Upper lobe of left lung (tissue), 6 donors: ENCODE results near the gene CDHR1. TPM values are rescaled to one million over a fixed set of nuclear protein-coding genes. Genes with fewer than 3 reads are reported as not detected.

ENCODE experiments used
- ATAC-seq, 2 donors: fragments of 200-7000 bp; cut with Tn5 transposase; one replicate each; pipeline ENCODE4 v1.9.1; 2022; ENCODE audit warnings: mild to moderate bottlenecking in 2 of 2, moderate library complexity in 2 of 2; ENCODE audit not compliant: low FRiP score in 2 of 2
- DNase-seq, 2 donors: peaks; one replicate each; pipeline ENCODE4 v3.0.0-alpha.2; 2019 to 2020
- H3K27ac ChIP-seq, 4 donors: fragments of 200-600 bp; sonication (generic); one replicate each; pipeline ENCODE4 v1.5.1; 2016 to 2019
- H3K27me3 ChIP-seq, 4 donors: fragments of 200-600 bp; sonication (generic); one replicate each; pipeline ENCODE4 v1.5.1; 2017 to 2019
- H3K36me3 ChIP-seq, 4 donors: fragments of 200-600 bp; sonication (generic); one replicate each; pipeline ENCODE4 v1.5.1; 2016 to 2019
- H3K4me1 ChIP-seq, 4 donors: fragments of 200-600 bp; sonication (generic); one replicate each; pipeline ENCODE4 v1.5.1; 2018 to 2019
- H3K4me3 ChIP-seq, 4 donors: fragments of 200-600 bp; sonication (generic); one replicate each; pipeline ENCODE4 v1.5.1; 2017 to 2019; ENCODE audit warnings: mild to moderate bottlenecking in 2 of 4, moderate library complexity in 1 of 4
- H3K9me3 ChIP-seq, 4 donors: fragments of 200-600 bp; sonication (generic); one replicate each; pipeline ENCODE4 v1.5.1; 2018 to 2019
- CTCF ChIP-seq, 6 experiments: fragments of 450-650 bp in 4 of 6; fragments of 200-600 bp in 2 of 6; sonication (generic) in 2 of 6; IDR thresholded peaks; one replicate each; pipeline ENCODE4 v1.5.1; 2016 to 2019; ENCODE audit warnings: antibody characterized with exemption in 6 of 6
- EP300 ChIP-seq, 4 donors: sonication (generic); formaldehyde crosslinking; IDR thresholded peaks; one replicate each; pipeline ENCODE4 v1.5.1; 2017; ENCODE audit warnings: antibody characterized with exemption in 4 of 4, control low read depth in 2 of 4
- POLR2A ChIP-seq, 4 donors: fragments of 450-650 bp; IDR thresholded peaks; one replicate each; pipeline ENCODE4 v1.5.1; 2016 to 2017; ENCODE audit warnings: antibody characterized with exemption in 4 of 4, mild to moderate bottlenecking in 2 of 4
- POLR2AphosphoS5 ChIP-seq, 2 donors: sonication (generic); formaldehyde crosslinking; IDR thresholded peaks; one replicate each; pipeline ENCODE4 v1.5.1; 2017; ENCODE audit warnings: antibody characterized with exemption in 2 of 2
- WGBS, 2 donors: methylation state at CpG; one replicate each; pipeline ENCODE4 v1.1.5; 2017 to 2018; 5-methylcytosine and 5-hydroxymethylcytosine counted together
- total RNA-seq, 6 donors: library from RNA; depleted of rRNA in 4 of 6; stranded (reverse); fragments of >200 nt in 4 of 6; gene quantifications; one replicate each; pipeline versions ENCODE4 v1.1.0 to v1.2.1, GENCODE V29; 2016 to 2021
- donor health status: DM: no; HTN: no; CAD: no; lungs with moderate emphysema.
- donor health status: DM: no; HTN: yes; CAD: no; lungs with severe emphysema.

The CDHR1 gene
- total RNA-seq, 6 donors from 2014 or later, result 0.30 to 0.46 (median 0.33) TPM; not detected in 2

GRCh38 chr10:84264611-84265141 is 70.3 kb downstream of the CDHR1 start:
- WGBS, 2 donors, result 1 to 2% methylated on average over 11 of the region's 11 CpGs

GRCh38 chr10:84265418-84265817 is 71.1 kb downstream of the CDHR1 start:
- WGBS, 2 donors, result 70 to 79% methylated on average over 4 of the region's 4 CpGs
- ATAC-seq (no peak), DNase-seq (no peak)
- H3K4me3 ChIP-seq, result no peak overlapping the region
- H3K36me3 ChIP-seq, result no peaks in the 10 kb centered on the region
- no peak overlapping the region for H3K27ac ChIP-seq
- H3K27me3 ChIP-seq, result no peaks in the 10 kb centered on the region
- TF ChIP-seq CTCF (IDR thresholded peaks at IDR 0.05) (no peak), EP300 (IDR thresholded peaks at IDR 0.05) (no peak), POLR2A (IDR thresholded peaks at IDR 0.05) (no peak), POLR2AphosphoS5 (IDR thresholded peaks at IDR 0.05) (no peak)
- H3K9me3 ChIP-seq, result no peaks in the 10 kb centered on the region
- H3K4me1 ChIP-seq, result peaks cover 0 to 8% (median 5%) of the 10 kb centered on the region in 4 donors

More at GRCh38 chr10:84264611-84265141, 70.3 kb downstream of the CDHR1 start:
- H3K4me3 ChIP-seq, result no peak overlapping the region
- H3K27me3 ChIP-seq, result no peaks in the 10 kb centered on the region
- peaks cover 0 to 8% (median 4%) of the 10 kb centered on the region in 4 donors for H3K4me1 ChIP-seq
- no peak overlapping the region for H3K27ac ChIP-seq
- H3K9me3 ChIP-seq, result no peaks in the 10 kb centered on the region
- ATAC-seq, result peak; percentile 88 to 90
- no peaks in the 10 kb centered on the region for H3K36me3 ChIP-seq
- TF ChIP-seq CTCF (IDR thresholded peaks at IDR 0.05) (peak; percentile 84 to 92 (median 89)), POLR2AphosphoS5 (IDR thresholded peaks at IDR 0.05) (no peak)
- DNase-seq, result peak in 1 of 2 donors; percentile 69

GRCh38 chr10:84267503-84268126 is 73.3 kb downstream of the CDHR1 start:
- no peak overlapping the region for H3K4me3 ChIP-seq
- H3K27ac ChIP-seq, result no peak overlapping the region
- peaks cover 0 to 8% (median 7%) of the 10 kb centered on the region in 4 donors for H3K4me1 ChIP-seq
- no peaks in the 10 kb centered on the region for H3K9me3 ChIP-seq
- TF ChIP-seq EP300 (IDR thresholded peaks at IDR 0.05) (no peak), CTCF (IDR thresholded peaks at IDR 0.05) (peak; percentile 45 to 57 (median 54))
- H3K27me3 ChIP-seq, result no peaks in the 10 kb centered on the region
- ATAC-seq (no peak), DNase-seq (peak in 1 of 2 donors; percentile 59)
- 44 to 46% methylated on average over 5 to 7 of the region's 7 CpGs for WGBS, 2 donors
- no peaks in the 10 kb centered on the region for H3K36me3 ChIP-seq

- H3K4me3 ChIP-seq, result no peak overlapping the region
- 73 to 88% methylated on average over 1 of the region's 1 CpG for WGBS, 2 donors
- H3K27ac ChIP-seq, result no peak overlapping the region
- no peaks in the 10 kb centered on the region for H3K36me3 ChIP-seq
- ATAC-seq (no peak), DNase-seq (no peak)
- H3K9me3 ChIP-seq, result no peaks in the 10 kb centered on the region
- TF ChIP-seq POLR2A (IDR thresholded peaks at IDR 0.05), result no peak
- TF ChIP-seq POLR2AphosphoS5 (IDR thresholded peaks at IDR 0.05), result no peak
- TF ChIP-seq EP300 (IDR thresholded peaks at IDR 0.05), result no peak
- no peak for TF ChIP-seq CTCF (IDR thresholded peaks at IDR 0.05)
- no peaks in the 10 kb centered on the region for H3K27me3 ChIP-seq
- peaks cover 0 to 8% (median 7%) of the 10 kb centered on the region in 4 donors for H3K4me1 ChIP-seq
Observed at GRCh38 chr10:84269162-84269561, 74.8 kb downstream of the CDHR1 start.

Other genes starting within 250 kb of the CDHR1 start
- 100 to 1,000 TPM in 4 of 6 donors, 10 to 100 TPM in 2; 40.9 to 130 (median 113) TPM for gene GHITM, start 55.0 kb upstream of the CDHR1 start, total RNA-seq
- gene GPR15LG, start 20.7 kb upstream of the CDHR1 start, total RNA-seq, result under 1 TPM in 1 of 6 donors, not detected in 5; 0.37 TPM
- not detected for gene LRIT2, start 31.0 kb downstream of the CDHR1 start, total RNA-seq
- not detected for gene LRIT1, start 47.0 kb downstream of the CDHR1 start, total RNA-seq
- 10 to 100 TPM in 1 of 6 donors, under 1 TPM in 2, not detected in 3; 0.49 to 14.7 (median 0.91) TPM for gene RGR, start 50.5 kb downstream of the CDHR1 start, total RNA-seq
- 10 to 100 TPM; 28.7 to 78.9 (median 52.6) TPM for gene CCSER2, start 134.1 kb downstream of the CDHR1 start, total RNA-seq